ENCODE measurements around the gene BNC2.

DNA sequence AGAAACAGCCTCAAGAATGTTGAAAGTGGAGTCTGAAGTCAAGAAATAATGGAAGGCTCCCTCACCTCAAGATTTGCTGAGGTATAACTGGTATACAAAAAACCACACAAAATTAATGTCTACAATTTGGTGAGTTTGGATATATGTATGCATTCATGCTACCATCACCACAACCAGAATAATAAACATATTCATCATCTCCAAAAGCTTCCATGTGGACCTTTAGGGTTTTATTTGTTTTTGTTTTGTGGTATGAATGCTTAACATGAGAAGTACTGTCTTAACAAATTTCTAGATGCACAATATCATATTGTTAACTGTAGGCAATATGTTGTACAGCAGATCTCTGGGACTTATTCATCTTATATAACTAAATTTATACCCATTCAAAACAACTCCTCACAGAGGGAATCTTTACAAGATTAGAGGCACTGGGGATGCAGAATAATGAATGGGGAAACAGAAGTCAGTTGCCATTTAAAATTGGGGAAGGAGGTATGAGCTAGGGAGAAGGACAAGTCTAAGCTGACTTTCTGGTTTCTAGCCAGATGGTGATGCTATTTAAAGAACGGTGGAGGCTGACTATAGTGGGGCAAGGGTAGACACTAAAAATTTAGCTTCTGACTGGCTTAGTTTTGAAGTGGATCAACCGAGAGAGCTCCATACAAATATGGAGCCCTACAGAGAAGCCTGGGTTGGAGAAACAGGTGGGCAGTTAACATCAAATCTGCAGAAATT, 213.9 kb downstream of the BNC2 start:
- TF ChIP-seq, protein P1, sequence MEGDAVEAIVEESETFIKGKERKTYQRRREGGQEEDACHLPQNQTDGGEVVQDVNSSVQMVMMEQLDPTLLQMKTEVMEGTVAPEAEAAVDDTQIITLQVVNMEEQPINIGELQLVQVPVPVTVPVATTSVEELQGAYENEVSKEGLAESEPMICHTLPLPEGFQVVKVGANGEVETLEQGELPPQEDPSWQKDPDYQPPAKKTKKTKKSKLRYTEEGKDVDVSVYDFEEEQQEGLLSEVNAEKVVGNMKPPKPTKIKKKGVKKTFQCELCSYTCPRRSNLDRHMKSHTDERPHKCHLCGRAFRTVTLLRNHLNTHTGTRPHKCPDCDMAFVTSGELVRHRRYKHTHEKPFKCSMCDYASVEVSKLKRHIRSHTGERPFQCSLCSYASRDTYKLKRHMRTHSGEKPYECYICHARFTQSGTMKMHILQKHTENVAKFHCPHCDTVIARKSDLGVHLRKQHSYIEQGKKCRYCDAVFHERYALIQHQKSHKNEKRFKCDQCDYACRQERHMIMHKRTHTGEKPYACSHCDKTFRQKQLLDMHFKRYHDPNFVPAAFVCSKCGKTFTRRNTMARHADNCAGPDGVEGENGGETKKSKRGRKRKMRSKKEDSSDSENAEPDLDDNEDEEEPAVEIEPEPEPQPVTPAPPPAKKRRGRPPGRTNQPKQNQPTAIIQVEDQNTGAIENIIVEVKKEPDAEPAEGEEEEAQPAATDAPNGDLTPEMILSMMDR (IDR thresholded peaks at IDR 0.05) = no peak
- no peak for TF ChIP-seq POLR2A (IDR thresholded peaks at IDR 0.05)

Measured in right lobe of liver (tissue), 4 donors.